Activated CD8-positive, alpha-beta memory T cell treated with anti-CD3 and anti-CD28 coated beads for 1 hour (primary cell): ENCODE results near the gene RUNX1.

Experiments used
- DNase-seq, 2 donors: peaks; one replicate each; pipeline ENCODE4 v3.0.0-alpha.2; 2020; ENCODE audit warnings: low read depth in 1 of 2; ENCODE audit errors: extremely low read depth in 1 of 2

The RUNX1 gene

GRCh38 chr21:34836933-34837505 lies 212.1 kb downstream of the RUNX1 start:
- no peak for DNase-seq

GRCh38 chr21:34836103-34836932 lies 212.8 kb downstream of the RUNX1 start:
- DNase-seq, result no peak

GRCh38 chr21:34835526-34835925 lies 213.6 kb downstream of the RUNX1 start:
- no peak for DNase-seq

- DNase-seq, result no peak
Measured at GRCh38 chr21:34834852-34835501, 214.1 kb downstream of the RUNX1 start.

GRCh38 chr21:34834290-34834689 lies 214.8 kb downstream of the RUNX1 start:
- DNase-seq, result no peak

GRCh38 chr21:34833465-34833864 lies 215.6 kb downstream of the RUNX1 start:
- no peak for DNase-seq

- DNase-seq, result no peak
Measured at GRCh38 chr21:34830386-34831170, 218.5 kb downstream of the RUNX1 start.

GRCh38 chr21:34827445-34828235 lies 221.5 kb downstream of the RUNX1 start:
- no peak for DNase-seq

- DNase-seq, result no peak
Measured at GRCh38 chr21:34826836-34827235, 222.3 kb downstream of the RUNX1 start.

- DNase-seq, result no peak
Measured at GRCh38 chr21:34825948-34826548, 223.1 kb downstream of the RUNX1 start.

- no peak for DNase-seq
Measured at GRCh38 chr21:34825101-34825500, 224.0 kb downstream of the RUNX1 start.

- DNase-seq, result no peak
Measured at GRCh38 chr21:34824314-34824713, 224.8 kb downstream of the RUNX1 start.

- no peak for DNase-seq
Measured at GRCh38 chr21:34822942-34823341, 226.2 kb downstream of the RUNX1 start.

GRCh38 chr21:34822168-34822567 lies 226.9 kb downstream of the RUNX1 start:
- no peak for DNase-seq

- no peak for DNase-seq
Measured at GRCh38 chr21:34821717-34822116, 227.4 kb downstream of the RUNX1 start.

GRCh38 chr21:34820051-34820450 lies 229.1 kb downstream of the RUNX1 start:
- no peak for DNase-seq

- DNase-seq, result no peak
Measured at GRCh38 chr21:34819357-34819999, 229.6 kb downstream of the RUNX1 start.

GRCh38 chr21:34818662-34819158 lies 230.4 kb downstream of the RUNX1 start:
- DNase-seq, result no peak
